Measurements from ENCODE around the gene AUTS2.

Gene AUTS2

DNA sequence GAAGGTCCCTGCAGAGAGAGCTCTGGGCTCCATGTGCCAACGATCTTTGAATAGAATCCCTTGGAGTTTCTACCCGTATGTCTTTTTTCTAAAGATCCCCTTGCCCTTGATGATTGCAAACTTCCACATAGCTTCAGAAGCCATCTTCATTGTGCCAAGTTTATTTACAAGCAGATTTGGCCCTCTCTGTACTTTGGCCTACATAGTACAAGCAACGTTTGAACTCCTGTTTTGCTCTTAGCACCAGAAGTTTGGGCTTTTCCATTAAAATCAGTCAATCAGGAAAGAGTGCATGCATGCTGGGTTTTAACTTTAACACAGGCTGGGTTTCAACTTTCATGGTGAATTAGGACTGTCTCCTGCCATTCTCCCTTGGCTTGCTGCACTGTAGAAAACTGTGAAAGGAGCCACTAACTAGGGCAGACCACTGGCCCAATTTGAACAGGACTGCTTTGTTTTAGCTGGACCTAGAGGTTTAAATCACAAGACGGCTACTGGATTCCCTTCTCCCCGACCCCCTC is 976.1 kb downstream of the AUTS2 start:
- TF ChIP-seq, protein P1, sequence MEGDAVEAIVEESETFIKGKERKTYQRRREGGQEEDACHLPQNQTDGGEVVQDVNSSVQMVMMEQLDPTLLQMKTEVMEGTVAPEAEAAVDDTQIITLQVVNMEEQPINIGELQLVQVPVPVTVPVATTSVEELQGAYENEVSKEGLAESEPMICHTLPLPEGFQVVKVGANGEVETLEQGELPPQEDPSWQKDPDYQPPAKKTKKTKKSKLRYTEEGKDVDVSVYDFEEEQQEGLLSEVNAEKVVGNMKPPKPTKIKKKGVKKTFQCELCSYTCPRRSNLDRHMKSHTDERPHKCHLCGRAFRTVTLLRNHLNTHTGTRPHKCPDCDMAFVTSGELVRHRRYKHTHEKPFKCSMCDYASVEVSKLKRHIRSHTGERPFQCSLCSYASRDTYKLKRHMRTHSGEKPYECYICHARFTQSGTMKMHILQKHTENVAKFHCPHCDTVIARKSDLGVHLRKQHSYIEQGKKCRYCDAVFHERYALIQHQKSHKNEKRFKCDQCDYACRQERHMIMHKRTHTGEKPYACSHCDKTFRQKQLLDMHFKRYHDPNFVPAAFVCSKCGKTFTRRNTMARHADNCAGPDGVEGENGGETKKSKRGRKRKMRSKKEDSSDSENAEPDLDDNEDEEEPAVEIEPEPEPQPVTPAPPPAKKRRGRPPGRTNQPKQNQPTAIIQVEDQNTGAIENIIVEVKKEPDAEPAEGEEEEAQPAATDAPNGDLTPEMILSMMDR (IDR thresholded peaks at IDR 0.05; ENCODE audit: insufficient read depth, low read depth, low read length, missing control alignments) = no peak
- no peak overlapping the region for H3K4me3 ChIP-seq (ENCODE audit: low read depth, low read length)
- DNase-seq (ENCODE audit: low read depth) = no peak

DNA sequence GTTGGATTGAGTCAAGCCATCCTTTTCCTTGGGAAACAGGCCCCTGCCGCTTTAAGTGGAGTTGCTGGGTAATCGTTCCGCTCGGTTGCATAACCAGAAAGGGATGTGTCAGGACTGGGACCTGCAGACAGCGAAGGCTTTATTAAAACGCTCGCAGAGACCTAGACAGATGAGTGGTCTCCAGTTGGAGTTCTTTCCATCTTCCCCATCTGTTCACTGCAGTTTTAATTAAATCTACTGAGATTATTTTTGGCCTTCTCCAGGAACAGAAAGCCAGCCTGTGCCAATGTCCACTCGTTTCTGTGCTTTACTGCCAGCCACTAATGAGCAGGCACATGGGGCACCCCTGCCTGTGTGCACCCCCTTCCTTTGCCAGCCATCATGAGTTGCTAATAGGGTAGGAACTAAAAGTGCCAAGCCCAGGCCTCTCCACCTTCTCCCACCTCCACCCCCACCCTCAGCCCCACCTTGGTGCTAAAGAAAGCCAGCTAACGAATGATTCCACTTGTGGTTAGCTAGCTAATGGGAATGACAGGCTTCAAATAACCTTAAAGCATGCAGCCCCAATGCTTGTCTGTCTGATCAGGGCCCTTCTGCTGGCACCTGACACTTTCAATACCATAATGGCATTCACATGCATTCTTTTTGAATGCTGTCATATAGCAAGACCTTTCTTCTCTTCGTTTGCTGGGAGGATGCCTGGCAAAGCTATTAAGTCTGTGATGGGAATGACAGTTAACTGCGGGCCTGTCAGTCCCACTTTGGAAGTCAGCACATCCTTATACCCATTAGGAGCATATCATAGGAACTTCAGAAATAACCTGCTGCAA is 976.9 kb downstream of the AUTS2 start:
- TF ChIP-seq, protein P1 (IDR thresholded peaks at IDR 0.05; ENCODE audit: insufficient read depth, low read depth, low read length, missing control alignments) = no peak
- H3K4me3 ChIP-seq (ENCODE audit: low read depth, low read length) = no peak overlapping the region
- no peak for DNase-seq (ENCODE audit: low read depth)

DNA sequence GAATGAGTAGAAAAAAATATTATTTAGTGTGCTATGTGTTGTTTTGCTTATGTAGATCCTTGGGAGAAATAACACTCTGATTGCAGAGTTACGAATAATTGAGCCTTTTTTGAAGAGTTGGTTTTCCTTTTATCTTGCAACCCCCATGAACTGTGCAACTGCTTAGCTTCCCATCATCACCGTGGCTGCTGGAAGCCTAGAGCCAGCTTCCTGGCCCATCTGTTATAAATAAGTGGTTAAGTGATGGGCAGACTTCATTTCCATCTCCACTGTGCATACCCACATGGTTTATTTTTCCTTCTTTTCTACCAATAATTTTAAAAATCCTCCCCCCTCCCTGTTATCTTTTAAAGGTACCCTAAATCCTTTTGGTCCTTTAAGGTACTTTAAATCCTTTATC is 978.8 kb downstream of the AUTS2 start:
- TF ChIP-seq, protein P1 (IDR thresholded peaks at IDR 0.05; ENCODE audit: insufficient read depth, low read depth, low read length, missing control alignments) = no peak
- DNase-seq (ENCODE audit: low read depth) = no peak

DNA sequence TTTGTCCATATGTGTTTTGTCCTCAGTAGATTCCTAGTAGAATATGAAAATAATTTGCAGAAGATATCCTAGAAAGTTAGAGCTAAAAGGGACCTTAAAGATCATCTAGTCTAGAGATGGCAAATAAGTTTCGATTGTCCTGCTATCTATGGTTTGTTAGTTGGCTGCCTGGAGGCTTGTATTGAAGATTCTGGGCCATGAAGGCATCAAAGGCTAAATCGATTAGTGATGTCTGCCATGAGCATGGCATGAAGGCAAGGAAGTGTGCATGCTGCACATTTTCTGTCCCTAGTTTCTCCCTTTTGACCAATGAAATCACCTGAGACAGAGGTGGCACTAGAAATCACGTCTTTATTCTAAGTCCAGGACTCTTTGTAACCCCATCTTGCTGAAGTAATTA is 979.9 kb downstream of the AUTS2 start:
- no peak overlapping the region for H3K4me3 ChIP-seq (ENCODE audit: low read depth, low read length)
- no peak for DNase-seq (ENCODE audit: low read depth)
- TF ChIP-seq, protein P1 (IDR thresholded peaks at IDR 0.05; ENCODE audit: insufficient read depth, low read depth, low read length, missing control alignments) = no peak

More for the DNA sequence above, 978.8 kb downstream of the AUTS2 start:
- no peak overlapping the region for H3K4me3 ChIP-seq (ENCODE audit: low read depth, low read length)

DNA sequence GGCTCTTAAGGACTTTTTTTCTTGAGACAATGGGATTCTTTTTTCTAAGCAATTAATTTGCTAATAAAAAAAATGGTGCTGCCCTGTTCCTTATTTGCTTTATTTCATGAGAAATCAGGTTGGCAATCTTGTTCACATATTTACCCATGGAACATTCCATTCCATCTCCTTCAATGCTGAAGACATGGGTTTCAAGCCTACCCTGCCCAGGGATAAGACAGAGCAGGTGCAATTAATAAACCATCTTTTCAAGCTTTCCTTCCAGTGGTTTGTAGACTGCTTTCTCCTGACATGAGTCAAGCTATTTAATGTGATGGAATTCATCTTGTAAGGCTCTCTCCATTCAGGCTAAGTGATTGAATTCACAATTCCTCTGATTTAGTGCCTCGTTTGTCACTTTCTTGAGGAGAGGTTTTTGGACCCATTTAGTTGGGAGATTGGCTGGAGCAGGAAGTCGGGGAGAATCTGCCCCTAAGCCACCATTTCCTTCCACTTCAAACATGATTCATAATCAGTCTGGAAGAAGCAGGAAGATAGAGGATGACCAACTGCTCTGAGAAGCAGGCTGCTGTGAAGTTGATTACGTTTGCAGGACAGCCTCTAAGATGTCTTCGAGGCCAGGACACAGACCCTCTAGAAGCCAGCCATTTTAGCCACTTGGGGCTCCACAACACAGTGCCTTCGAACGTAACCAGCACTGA is 981.3 kb downstream of the AUTS2 start:
- H3K4me3 ChIP-seq (ENCODE audit: low read depth, low read length) = no peak overlapping the region
- DNase-seq (ENCODE audit: low read depth) = no peak
- TF ChIP-seq, protein P1 (IDR thresholded peaks at IDR 0.05; ENCODE audit: insufficient read depth, low read depth, low read length, missing control alignments) = no peak

DNA sequence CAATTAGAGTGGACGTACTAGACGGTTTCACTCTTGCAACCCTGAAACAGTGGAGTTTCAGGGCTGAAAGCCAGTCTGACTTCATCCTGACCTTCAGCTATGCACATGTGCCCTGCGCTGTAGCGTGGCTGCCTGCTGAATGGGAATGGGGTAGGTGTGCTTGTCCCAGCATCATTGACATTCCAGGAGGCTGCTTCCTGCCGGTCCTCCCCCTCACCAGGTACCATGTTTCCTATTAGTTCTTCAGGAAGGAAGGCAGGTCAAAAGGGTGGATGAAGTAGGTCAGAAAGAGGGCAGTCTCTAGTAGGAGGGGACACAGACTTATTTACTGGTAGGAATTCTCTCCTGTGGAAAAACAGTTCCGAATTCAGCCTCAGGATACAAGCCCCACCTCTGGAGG is 981.9 kb downstream of the AUTS2 start:
- no peak overlapping the region for H3K4me3 ChIP-seq (ENCODE audit: low read depth, low read length)
- no peak for DNase-seq (ENCODE audit: low read depth)
- TF ChIP-seq, protein P1 (IDR thresholded peaks at IDR 0.05; ENCODE audit: insufficient read depth, low read depth, low read length, missing control alignments) = no peak
